Effector CD4-positive, alpha-beta T cell (primary cell): ENCODE measurements around the gene GINS2.

ENCODE experiments used
- DNase-seq: peaks from one replicate; pipeline ENCODE4 v3.0.0-alpha.2; 2020

GINS2 gene

GRCh38 chr16:85638695-85639409 is 49.9 kb downstream of the GINS2 start:
- no peak for DNase-seq

- no peak for DNase-seq
These were observed 50.7 kb downstream of the GINS2 start for GRCh38 chr16:85637808-85638647.

- DNase-seq: no peak
These were observed 51.5 kb downstream of the GINS2 start for GRCh38 chr16:85637061-85637807.

GRCh38 chr16:85636234-85636812 is 52.4 kb downstream of the GINS2 start:
- no peak for DNase-seq

- DNase-seq: no peak
These were observed 53.1 kb downstream of the GINS2 start for GRCh38 chr16:85635545-85636140.

- DNase-seq: no peak
These were observed 53.8 kb downstream of the GINS2 start for GRCh38 chr16:85634747-85635544.

- DNase-seq: no peak
These were observed 54.9 kb downstream of the GINS2 start for GRCh38 chr16:85633888-85634287.

GRCh38 chr16:85633438-85633743 is 55.4 kb downstream of the GINS2 start:
- DNase-seq: no peak

GRCh38 chr16:85632709-85633437 is 55.9 kb downstream of the GINS2 start:
- DNase-seq: no peak

- DNase-seq: no peak
These were observed 56.9 kb downstream of the GINS2 start for GRCh38 chr16:85631802-85632393.

- no peak for DNase-seq
These were observed 57.5 kb downstream of the GINS2 start for GRCh38 chr16:85631230-85631629.

- DNase-seq: no peak
These were observed 58.9 kb downstream of the GINS2 start for GRCh38 chr16:85629853-85630252.

- DNase-seq: no peak
These were observed 59.4 kb downstream of the GINS2 start for GRCh38 chr16:85629326-85629725.

- DNase-seq: no peak
These were observed 60.1 kb downstream of the GINS2 start for GRCh38 chr16:85628645-85629044.

- no peak for DNase-seq
These were observed 60.5 kb downstream of the GINS2 start for GRCh38 chr16:85628265-85628556.

GRCh38 chr16:85627526-85628264 is 61.1 kb downstream of the GINS2 start:
- DNase-seq: no peak

- no peak for DNase-seq
These were observed 61.7 kb downstream of the GINS2 start for GRCh38 chr16:85627089-85627488.
